Mesodermal cell (in vitro differentiated cells): ENCODE results near the gene TEX29.

Experiments used
- H3K27ac ChIP-seq: 2 replicates; pipeline ENCODE4 v1.7.0; 2013; ENCODE audit warnings: mild to moderate bottlenecking, low read depth, low read length, moderate library complexity; ENCODE audit not compliant: severe bottlenecking
- H3K36me3 ChIP-seq: 2 replicates; pipeline ENCODE4 v1.7.1; 2013; ENCODE audit warnings: mild to moderate bottlenecking, low read length, moderate library complexity; ENCODE audit not compliant: control insufficient read depth, insufficient read depth
- H3K4me1 ChIP-seq: one replicate; pipeline ENCODE4 v1.7.1; 2013; ENCODE audit warnings: mild to moderate bottlenecking, low read length; ENCODE audit not compliant: insufficient read depth, control insufficient read depth, poor library complexity, severe bottlenecking
- H3K4me3 ChIP-seq: 2 replicates; pipeline ENCODE4 v1.7.0; 2013; ENCODE audit warnings: low read length, control low read depth, mild to moderate bottlenecking; ENCODE audit not compliant: insufficient read depth, poor library complexity, severe bottlenecking; ENCODE audit errors: extremely low read depth
- H3K9me3 ChIP-seq: 2 replicates; pipeline ENCODE4 v1.7.1; 2013; ENCODE audit warnings: mild to moderate bottlenecking, low read length, moderate library complexity; ENCODE audit not compliant: control insufficient read depth
- WGBS, 2 experiments: methylation state at CpG; one replicate each; pipeline ENCODE4 v1.1.5; 2013; ENCODE audit warnings: missing lambda C conversion rate in 2 of 2; ENCODE audit not compliant: insufficient coverage in 2 of 2; 5-methylcytosine and 5-hydroxymethylcytosine counted together

Gene TEX29

DNA sequence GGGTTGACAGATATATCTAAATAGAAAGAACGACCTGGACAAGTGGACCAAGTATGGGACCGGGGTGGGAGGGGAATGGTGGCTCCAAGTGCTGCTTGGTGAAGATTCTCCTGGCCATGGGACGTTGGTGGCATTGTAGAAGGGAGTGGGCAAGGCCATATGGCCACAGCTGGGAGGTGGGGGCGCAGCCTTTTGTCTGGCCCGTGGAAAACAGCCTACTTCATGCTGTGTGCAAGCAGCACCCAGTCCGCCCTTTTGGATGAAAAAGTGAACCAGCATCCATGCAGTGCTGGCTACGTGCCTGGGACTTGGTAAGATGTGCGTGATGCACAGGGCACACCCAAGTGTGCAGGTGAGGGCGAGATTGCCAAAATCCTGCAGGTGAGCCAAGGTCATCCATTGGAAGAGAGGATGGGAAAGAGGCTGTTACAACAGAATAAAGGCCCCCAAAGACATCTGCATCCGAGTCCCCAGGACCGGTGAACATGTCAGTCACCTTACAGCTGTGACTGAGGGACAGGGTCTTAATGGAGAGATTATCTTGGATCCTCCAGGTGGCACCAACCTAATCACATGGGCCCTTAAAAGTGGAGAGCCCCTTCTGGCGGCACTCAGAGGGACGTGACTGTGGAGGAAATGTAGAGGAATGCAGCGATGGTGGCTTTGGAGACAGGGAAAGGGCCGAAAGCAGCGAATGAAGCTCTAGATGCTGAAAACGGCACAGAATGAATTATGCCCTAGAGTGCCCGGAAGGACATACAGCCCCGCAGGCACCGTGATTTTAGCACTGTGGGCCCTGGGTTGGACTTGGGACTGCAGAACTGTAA lies 40.8 kb downstream of the TEX29 start:
- H3K4me1 ChIP-seq = no peaks in the 10 kb centered on the region
- no peaks in the 10 kb centered on the region for H3K9me3 ChIP-seq
- WGBS, 2 experiments = 89 to 91% methylated on average over 20 of the region's 20 CpGs
- H3K36me3 ChIP-seq = no peaks in the 10 kb centered on the region
- H3K27ac ChIP-seq = no peak overlapping the region
- H3K4me3 ChIP-seq = no peak overlapping the region

DNA sequence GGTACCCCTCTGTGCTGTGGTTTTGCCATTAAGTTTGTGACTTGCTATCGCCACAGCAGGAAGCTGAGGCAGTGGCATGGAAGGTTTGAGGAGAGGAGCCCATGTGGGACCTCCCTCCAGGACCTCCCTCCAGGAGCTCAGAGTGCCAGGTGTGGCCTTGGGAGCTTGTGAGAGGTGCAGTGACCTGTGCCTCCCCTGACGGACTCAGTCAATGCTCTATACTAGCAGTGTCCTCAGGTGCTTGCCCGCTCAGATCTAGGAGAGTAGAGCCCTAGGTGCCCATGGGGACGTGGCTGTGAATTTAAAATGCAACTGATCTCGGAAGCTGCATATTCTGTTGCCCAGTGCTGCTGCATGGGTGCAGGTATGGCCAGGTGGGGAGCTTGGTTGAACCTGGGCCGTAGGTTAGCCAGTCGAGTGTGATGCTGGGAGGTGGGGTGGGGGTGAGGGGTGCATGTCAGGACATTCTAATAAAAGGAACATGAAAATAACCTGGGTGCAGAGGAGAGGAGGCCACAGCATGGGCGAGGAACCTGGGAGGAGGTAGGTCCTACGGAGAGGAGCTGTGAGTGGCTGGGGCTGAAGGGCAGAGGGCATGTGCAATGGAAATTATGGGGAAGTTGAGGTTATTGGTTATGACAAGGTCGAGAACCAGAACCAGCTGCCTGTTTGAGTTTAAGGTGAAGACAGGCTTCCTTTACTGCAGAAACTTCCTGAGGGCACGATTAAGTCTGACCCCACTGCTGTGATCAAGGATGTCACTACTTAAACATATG lies 41.6 kb downstream of the TEX29 start:
- H3K4me3 ChIP-seq = no peak overlapping the region
- H3K27ac ChIP-seq = no peak overlapping the region
- 78 to 84% methylated on average over 4 to 9 of the region's 11 CpGs for WGBS, 2 experiments
- no peaks in the 10 kb centered on the region for H3K36me3 ChIP-seq
- H3K9me3 ChIP-seq = no peaks in the 10 kb centered on the region
- no peaks in the 10 kb centered on the region for H3K4me1 ChIP-seq

DNA sequence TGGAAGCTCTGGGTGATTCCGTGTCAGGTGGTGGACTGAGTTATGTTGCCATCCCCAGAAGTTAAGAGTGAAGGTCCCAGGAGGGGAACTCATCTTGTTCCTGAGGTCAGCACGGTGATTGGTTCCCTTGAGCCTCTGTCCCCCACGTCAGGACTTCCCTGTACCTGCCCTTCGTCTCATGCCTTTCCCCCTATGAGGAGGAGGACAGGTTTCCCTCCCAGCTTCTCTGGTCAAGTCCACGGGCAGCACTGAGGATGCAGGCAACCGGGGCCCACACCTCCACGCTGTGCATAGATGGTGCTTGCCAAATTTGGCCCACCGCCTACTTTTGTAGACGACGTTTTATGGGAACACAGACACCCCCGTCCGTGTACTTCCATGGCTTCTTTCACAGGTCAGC lies 42.7 kb downstream of the TEX29 start:
- Histone ChIP-seq H3K4me1 (no peaks in the 10 kb centered on the region), H3K4me3 (no peak overlapping the region), H3K36me3 (no peaks in the 10 kb centered on the region), H3K27ac (no peak overlapping the region), H3K9me3 (no peaks in the 10 kb centered on the region)
- 93 to 97% methylated on average over 8 to 11 of the region's 12 CpGs for WGBS, 2 experiments

DNA sequence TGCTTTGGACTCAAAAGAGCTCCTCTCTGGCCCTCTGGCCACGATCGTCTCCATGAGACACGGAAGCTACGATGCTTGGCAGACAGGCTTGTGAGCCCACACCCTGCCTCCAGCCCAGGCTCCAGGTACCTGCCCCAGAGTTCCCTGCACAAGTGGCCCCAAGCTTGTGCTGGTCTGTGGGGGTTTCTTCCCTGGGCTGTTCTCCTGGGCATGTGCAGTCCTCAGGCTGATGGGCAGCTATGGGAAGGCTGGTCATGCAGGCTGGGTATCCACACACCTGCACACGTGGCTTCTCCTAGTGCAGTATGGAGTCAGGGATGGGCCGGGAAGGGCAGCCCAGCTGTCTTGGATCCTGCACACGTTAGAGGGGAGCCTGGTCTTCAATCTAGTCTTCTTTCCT lies 43.1 kb downstream of the TEX29 start:
- WGBS, 2 experiments = 86 to 89% methylated on average over 6 to 7 of the region's 7 CpGs
- H3K4me1 ChIP-seq = no peaks in the 10 kb centered on the region
- no peak overlapping the region for H3K4me3 ChIP-seq
- no peaks in the 10 kb centered on the region for H3K36me3 ChIP-seq
- no peak overlapping the region for H3K27ac ChIP-seq
- no peaks in the 10 kb centered on the region for H3K9me3 ChIP-seq

DNA sequence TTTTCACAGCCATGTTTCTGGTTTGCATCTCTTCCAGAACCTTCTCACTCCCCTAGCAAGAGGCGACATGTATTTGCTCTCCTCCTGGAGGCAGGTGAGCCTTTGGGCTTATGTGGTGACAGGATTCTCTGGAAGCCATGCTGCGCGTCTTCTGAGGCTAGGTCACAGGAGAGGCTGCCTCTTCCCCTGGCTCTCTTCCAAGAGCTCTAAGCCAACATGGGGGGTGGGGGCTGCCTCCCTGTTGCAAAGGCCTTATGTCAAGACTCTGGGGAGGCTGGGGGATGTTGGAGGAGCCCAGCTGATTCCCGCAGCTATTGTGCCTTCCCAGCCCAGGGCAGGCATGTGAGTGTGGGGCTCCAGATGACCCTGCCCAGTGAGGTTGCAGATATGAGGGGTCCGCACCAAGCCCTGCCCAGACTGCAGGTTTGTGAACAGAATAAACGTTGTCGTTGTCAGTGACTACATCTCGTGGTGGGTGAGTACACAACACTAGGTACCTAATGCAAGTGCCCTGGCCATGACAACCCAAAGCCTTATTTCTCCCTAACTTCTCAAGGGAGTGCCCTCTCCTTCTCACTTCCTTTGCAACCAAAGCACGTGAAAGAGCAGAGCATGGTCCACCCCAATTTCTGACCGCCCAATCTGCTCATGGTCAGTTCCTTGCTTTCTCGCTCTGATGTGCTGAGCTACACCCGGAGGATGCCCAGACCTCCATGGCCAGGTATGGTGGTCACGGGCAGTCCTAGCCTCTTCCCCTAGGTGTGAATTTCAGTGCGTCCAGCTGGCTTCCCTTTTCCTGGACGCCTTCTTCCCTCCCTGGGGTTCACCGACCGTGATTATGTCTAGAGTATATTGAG lies 44.9 kb downstream of the TEX29 start:
- Histone ChIP-seq H3K9me3 (no peaks in the 10 kb centered on the region), H3K4me3 (no peak overlapping the region), H3K4me1 (no peaks in the 10 kb centered on the region), H3K27ac (no peak overlapping the region), H3K36me3 (no peaks in the 10 kb centered on the region)
- WGBS, 2 experiments = 90 to 93% methylated on average over 11 to 12 of the region's 17 CpGs

DNA sequence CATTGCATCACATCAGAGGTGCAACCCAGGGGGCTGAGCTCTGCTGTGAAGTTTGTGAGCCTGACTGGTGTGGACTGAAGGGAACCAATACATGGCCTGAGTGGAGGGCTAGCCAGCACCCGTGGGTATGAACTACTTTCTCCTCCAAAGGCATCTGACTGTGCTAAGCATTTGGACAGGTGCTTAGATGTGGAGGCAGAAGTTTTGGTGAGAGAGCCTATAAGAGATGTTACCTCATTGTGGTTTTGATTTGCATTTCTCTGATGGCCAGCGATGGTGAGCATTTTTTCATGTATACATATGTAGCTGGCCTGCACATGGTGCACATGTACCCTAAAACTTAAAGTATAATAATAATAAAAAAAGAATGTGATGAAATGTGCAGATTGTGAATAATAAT lies 46.9 kb downstream of the TEX29 start:
- 83 to 100% methylated on average over 1 of the region's 2 CpGs for WGBS, 2 experiments
- H3K4me1 ChIP-seq = no peaks in the 10 kb centered on the region

DNA sequence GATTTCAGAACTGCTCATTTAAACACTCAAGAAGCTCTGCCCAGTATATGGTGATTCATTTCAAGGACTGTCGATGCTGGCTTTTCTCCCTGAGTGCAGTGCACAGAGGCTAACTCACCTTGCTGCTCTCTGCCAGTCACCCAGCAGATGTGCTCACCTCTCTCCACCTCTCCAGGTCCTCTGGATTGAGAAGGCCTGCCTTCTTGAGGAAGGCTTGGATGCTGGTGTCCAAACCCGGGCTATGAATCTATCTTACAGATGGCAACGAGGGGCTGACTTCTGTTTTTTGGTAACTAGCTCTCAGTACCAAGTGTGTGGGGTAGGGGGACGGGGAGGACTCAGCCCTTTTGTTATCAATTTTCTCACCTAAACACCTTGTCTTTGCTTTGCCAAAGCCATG lies 47.6 kb downstream of the TEX29 start:
- Histone ChIP-seq H3K4me1 (no peaks in the 10 kb centered on the region), H3K27ac (no peak overlapping the region), H3K36me3 (no peaks in the 10 kb centered on the region), H3K4me3 (no peak overlapping the region), H3K9me3 (no peaks in the 10 kb centered on the region)
- 67 to 71% methylated on average over 1 of the region's 4 CpGs for WGBS, 2 experiments

More for the DNA sequence above, 46.9 kb downstream of the TEX29 start:
- H3K27ac ChIP-seq = no peak overlapping the region
- H3K4me3 ChIP-seq = no peak overlapping the region
- H3K9me3 ChIP-seq = no peaks in the 10 kb centered on the region
- no peaks in the 10 kb centered on the region for H3K36me3 ChIP-seq

DNA sequence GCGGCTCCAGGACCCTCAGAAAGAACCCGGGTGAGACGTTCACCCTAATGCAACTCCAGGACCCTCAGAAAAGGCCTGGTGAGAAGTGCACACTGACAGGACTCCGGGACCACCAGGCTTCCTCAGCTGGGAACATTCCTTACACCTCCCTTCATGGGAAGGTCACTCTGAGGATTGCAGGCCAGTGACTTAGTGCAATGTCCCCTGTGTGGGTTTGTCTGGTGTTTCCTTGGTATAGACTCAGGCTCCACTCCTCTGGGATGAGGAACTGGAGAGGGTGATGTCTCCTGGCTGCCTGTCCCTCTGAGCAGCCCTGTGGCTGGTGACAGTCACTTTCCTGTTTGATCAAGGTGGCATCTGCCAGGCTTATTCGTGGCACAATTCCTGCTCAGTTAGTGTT lies 49.7 kb downstream of the TEX29 start:
- WGBS, 2 experiments = 80 to 90% methylated on average over 3 to 4 of the region's 5 CpGs

DNA sequence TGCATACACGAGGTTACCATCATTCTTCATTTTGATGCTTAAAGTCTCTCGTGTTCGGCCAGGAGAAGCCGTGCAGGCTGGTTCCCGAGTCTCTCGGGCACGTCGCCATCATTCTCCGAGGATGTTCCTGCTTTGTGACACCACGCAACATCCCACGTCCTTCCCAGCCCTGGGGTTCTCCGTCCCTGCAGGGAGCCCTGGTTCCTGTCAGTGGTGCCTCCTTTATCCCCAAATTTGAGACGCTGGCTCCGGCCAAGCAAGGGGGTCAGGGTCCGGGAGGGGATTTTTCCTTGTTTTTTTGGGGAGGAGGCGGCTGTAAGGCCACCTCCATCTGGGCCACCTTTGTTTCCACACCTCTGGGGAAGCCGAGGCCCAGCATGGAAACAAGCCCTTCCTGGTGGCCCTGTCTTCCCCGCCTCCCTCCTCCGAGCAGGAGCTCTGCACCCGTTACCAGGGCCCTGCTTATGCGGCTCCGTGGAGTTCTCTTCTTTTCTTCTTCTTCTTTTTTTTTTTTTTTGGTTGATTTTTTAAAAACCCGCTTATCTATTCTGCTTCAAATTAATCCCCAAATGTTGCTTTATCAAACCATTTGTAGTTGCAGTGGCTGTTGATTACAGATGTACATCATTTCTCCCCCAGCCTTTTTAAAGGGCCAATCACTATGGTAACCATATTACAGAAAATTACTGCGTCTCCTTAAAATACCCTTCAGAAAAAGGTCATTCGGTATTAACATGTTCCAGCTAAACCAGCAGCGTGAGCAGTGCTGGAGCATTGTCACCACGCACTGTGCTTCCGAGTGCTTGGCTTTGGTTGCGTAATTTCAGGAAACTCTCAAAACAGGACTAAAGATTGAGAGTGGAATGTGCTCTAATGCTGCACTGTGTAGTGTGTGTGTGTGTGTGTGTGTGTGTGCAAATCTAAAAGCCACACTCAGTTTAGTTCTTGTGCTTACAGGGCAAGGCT lies 50.4 kb downstream of the TEX29 start:
- no peak overlapping the region for H3K27ac ChIP-seq
- H3K36me3 ChIP-seq = no peaks in the 10 kb centered on the region
- no peak overlapping the region for H3K4me3 ChIP-seq
- no peaks in the 10 kb centered on the region for H3K9me3 ChIP-seq
- 85 to 93% methylated on average over 19 to 20 of the region's 29 CpGs for WGBS, 2 experiments
- no peaks in the 10 kb centered on the region for H3K4me1 ChIP-seq

More for the DNA sequence above, 49.7 kb downstream of the TEX29 start:
- Histone ChIP-seq H3K36me3 (no peaks in the 10 kb centered on the region), H3K4me3 (no peak overlapping the region), H3K4me1 (no peaks in the 10 kb centered on the region), H3K9me3 (no peaks in the 10 kb centered on the region), H3K27ac (no peak overlapping the region)

DNA sequence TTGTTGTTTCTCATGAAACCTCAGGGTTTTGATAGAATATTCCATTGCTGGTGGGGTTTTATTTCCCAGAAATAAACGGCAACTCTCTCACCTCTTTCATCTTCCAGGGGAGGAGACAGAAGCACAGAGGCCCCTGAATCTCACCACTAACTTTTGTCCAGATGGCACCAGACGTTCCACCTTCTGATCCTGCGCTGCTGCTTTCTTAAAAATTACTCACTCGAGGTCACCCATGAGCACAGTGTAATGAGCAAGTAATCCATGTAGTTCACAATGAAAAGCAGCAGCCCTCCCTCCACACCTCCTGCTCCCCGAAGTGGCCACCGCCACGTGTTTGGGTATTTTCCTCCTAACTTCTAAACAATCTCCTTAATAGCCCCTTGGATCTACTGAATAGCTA lies 51.3 kb downstream of the TEX29 start:
- no peak overlapping the region for H3K27ac ChIP-seq

More for the DNA sequence above, 51.3 kb downstream of the TEX29 start:
- no peaks in the 10 kb centered on the region for H3K36me3 ChIP-seq
- H3K4me3 ChIP-seq = no peak overlapping the region
- H3K4me1 ChIP-seq = no peaks in the 10 kb centered on the region
- WGBS, 2 experiments = 82 to 89% methylated on average over 4 to 6 of the region's 7 CpGs
- no peaks in the 10 kb centered on the region for H3K9me3 ChIP-seq
